ENCODE results near the gene RERE. TPM values are rescaled to one million over a fixed set of nuclear protein-coding genes. Genes with fewer than 3 reads are reported as not detected.

RERE gene
- polyA plus RNA-seq, 1 of the 3 experiments (the other 2 are of a cell fraction), result 8.1 TPM

- TF ChIP-seq, protein P1, sequence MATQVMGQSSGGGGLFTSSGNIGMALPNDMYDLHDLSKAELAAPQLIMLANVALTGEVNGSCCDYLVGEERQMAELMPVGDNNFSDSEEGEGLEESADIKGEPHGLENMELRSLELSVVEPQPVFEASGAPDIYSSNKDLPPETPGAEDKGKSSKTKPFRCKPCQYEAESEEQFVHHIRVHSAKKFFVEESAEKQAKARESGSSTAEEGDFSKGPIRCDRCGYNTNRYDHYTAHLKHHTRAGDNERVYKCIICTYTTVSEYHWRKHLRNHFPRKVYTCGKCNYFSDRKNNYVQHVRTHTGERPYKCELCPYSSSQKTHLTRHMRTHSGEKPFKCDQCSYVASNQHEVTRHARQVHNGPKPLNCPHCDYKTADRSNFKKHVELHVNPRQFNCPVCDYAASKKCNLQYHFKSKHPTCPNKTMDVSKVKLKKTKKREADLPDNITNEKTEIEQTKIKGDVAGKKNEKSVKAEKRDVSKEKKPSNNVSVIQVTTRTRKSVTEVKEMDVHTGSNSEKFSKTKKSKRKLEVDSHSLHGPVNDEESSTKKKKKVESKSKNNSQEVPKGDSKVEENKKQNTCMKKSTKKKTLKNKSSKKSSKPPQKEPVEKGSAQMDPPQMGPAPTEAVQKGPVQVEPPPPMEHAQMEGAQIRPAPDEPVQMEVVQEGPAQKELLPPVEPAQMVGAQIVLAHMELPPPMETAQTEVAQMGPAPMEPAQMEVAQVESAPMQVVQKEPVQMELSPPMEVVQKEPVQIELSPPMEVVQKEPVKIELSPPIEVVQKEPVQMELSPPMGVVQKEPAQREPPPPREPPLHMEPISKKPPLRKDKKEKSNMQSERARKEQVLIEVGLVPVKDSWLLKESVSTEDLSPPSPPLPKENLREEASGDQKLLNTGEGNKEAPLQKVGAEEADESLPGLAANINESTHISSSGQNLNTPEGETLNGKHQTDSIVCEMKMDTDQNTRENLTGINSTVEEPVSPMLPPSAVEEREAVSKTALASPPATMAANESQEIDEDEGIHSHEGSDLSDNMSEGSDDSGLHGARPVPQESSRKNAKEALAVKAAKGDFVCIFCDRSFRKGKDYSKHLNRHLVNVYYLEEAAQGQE (IDR thresholded peaks at IDR 0.05; ENCODE audit: low read depth, low read length), result no peak
- TF ChIP-seq, protein P2, sequence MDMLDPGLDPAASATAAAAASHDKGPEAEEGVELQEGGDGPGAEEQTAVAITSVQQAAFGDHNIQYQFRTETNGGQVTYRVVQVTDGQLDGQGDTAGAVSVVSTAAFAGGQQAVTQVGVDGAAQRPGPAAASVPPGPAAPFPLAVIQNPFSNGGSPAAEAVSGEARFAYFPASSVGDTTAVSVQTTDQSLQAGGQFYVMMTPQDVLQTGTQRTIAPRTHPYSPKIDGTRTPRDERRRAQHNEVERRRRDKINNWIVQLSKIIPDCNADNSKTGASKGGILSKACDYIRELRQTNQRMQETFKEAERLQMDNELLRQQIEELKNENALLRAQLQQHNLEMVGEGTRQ (IDR thresholded peaks at IDR 0.05; ENCODE audit: borderline replicate concordance, low read depth, low read length), result no peak
- TF ChIP-seq POLR2AphosphoS5 (IDR thresholded peaks at IDR 0.05; ENCODE audit: low read depth, low read length), result no peak
- TF ChIP-seq RAD21 (IDR thresholded peaks at IDR 0.05; ENCODE audit: low read length), result no peak
- no peak for TF ChIP-seq USF1 (IDR thresholded peaks at IDR 0.05; ENCODE audit: borderline replicate concordance, low read depth)
- no peak for TF ChIP-seq FOXJ3 (CRISPR knock-in tag; IDR thresholded peaks at IDR 0.05)
These were observed 410.5 kb downstream of the RERE start (continued) for GRCh38 chr1:8406960-8407359.

- Histone ChIP-seq H3K27ac (ENCODE audit: low read depth in 2 of 2, low read length in 1 of 2) (no peak overlapping the region), H3K9ac (no peak overlapping the region), H4K20me1 (ENCODE audit: insufficient read depth) (no peaks in the 10 kb centered on the region; the same call in 1 of the 2 replicates), H2AFZ (ENCODE audit: low read depth) (no peak overlapping the region), H3K9me3 (no peaks in the 10 kb centered on the region), H3K36me3 (replicated peaks in 1 of 2; ENCODE audit: control insufficient read depth in 1 of 2, insufficient read depth in 2 of 2, low read length in 1 of 2) (peaks cover 17 to 20% of the 10 kb centered on the region in 2 experiments), H3K4me1 (ENCODE audit: control insufficient read depth in 1 of 2, insufficient read depth in 2 of 2, low read depth in 1 of 2, low read length in 1 of 2) (peaks cover 34 to 41% of the 10 kb centered on the region in 2 experiments), H3F3A (replicated peaks; ENCODE audit: insufficient read depth) (peaks cover 12% of the 10 kb centered on the region), H3K9me2 (no peaks in the 10 kb centered on the region), H3K79me2 (ENCODE audit: insufficient read depth) (peaks cover 86% of the 10 kb centered on the region), H3K4me2 (no peak overlapping the region), H3K4me3 (ENCODE audit: low read depth in 2 of 2, low read length in 1 of 2) (no peak overlapping the region), H3K27me3 (ENCODE audit: insufficient read depth) (no peaks in the 10 kb centered on the region)
- DNase-seq, result no peak
- TF ChIP-seq IRF3 (IDR thresholded peaks at IDR 0.05; ENCODE audit: low read depth, low read length), result no peak
- no peak for TF ChIP-seq RCOR1 (IDR thresholded peaks at IDR 0.05; ENCODE audit: low read length)
- no peak for TF ChIP-seq GABPA (IDR thresholded peaks at IDR 0.05; ENCODE audit: low read depth)
- TF ChIP-seq JUND (IDR thresholded peaks at IDR 0.05), result no peak
- TF ChIP-seq TCF12 (IDR thresholded peaks at IDR 0.05), result no peak
- no peak for TF ChIP-seq PBX3 (IDR thresholded peaks at IDR 0.05)
- no peak for TF ChIP-seq TAF1 (IDR thresholded peaks at IDR 0.05; ENCODE audit: borderline replicate concordance, low read depth, low read length)
- no peak for TF ChIP-seq SMC3 (IDR thresholded peaks at IDR 0.05; ENCODE audit: low read depth, low read length)
- TF ChIP-seq, protein P3, sequence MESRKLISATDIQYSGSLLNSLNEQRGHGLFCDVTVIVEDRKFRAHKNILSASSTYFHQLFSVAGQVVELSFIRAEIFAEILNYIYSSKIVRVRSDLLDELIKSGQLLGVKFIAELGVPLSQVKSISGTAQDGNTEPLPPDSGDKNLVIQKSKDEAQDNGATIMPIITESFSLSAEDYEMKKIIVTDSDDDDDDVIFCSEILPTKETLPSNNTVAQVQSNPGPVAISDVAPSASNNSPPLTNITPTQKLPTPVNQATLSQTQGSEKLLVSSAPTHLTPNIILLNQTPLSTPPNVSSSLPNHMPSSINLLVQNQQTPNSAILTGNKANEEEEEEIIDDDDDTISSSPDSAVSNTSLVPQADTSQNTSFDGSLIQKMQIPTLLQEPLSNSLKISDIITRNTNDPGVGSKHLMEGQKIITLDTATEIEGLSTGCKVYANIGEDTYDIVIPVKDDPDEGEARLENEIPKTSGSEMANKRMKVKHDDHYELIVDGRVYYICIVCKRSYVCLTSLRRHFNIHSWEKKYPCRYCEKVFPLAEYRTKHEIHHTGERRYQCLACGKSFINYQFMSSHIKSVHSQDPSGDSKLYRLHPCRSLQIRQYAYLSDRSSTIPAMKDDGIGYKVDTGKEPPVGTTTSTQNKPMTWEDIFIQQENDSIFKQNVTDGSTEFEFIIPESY (IDR thresholded peaks at IDR 0.05; ENCODE audit: borderline replicate concordance, low read depth), result no peak
- no peak for TF ChIP-seq TEAD4 (IDR thresholded peaks at IDR 0.05; ENCODE audit: borderline replicate concordance, insufficient read depth)
- TF ChIP-seq, protein P2 (IDR thresholded peaks at IDR 0.05; ENCODE audit: borderline replicate concordance, low read depth, low read length), result no peak
- TF ChIP-seq EP300 (IDR thresholded peaks at IDR 0.05; ENCODE audit: borderline replicate concordance in 1 of 2, low read depth in 1 of 2, low read length in 1 of 2), result no peak
- TF ChIP-seq FOXM1 (IDR thresholded peaks at IDR 0.05; ENCODE audit: low read depth), result no peak
- no peak for TF ChIP-seq CHD2 (IDR thresholded peaks at IDR 0.05; ENCODE audit: low read length, partially characterized antibody)
- no peak for TF ChIP-seq POLR2AphosphoS5 (IDR thresholded peaks at IDR 0.05; ENCODE audit: low read depth, low read length)
- TF ChIP-seq ELF1 (IDR thresholded peaks at IDR 0.05), result no peak
- TF ChIP-seq RFX5 (IDR thresholded peaks at IDR 0.05; ENCODE audit: low read length), result no peak
- 98% methylated on average over 7 of the region's 7 CpGs for WGBS (ENCODE audit: low lambda C conversion rate)
- POLR2A ChIA-PET, result no interaction called here
- CTCF ChIA-PET, result no interaction called here
These were observed 411.4 kb downstream of the RERE start for GRCh38 chr1:8406011-8406410.

All from SK-N-SH (cell line).